Measurements from ENCODE around the gene KLHL40.

DNA sequence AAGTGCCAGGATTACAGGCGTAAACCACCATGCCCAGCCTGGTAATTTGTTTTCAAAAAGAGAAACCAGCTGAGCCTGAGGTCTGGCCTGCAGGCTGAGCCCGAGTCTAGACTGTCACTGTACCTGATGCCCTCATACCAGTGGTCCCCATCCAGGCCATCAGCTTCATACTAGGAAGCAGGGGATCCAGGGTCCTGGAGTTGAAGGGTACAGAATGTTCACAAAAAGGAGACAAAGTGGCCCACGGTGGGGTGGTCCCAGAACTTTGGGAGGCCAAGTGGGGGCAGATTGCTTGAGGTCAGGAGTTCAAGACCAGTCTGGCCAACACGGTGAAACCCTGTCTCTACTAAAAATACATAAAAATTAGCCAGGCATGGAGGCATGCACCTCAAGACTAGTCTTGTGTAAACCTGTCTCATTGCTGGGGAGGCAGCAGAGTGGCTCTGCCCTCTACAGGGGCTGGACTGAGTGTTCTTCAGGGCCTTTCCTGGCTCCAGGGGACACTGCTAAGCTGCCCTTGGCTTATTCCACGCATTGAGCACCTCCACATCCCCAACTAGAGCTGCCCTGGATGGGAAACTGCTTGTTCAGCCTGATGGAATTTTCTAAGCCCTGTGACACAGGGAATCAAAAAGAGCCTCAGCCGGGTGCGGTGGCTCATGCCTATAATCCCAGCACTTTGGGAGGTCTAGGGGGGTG lies 25.1 kb downstream of the KLHL40 start:
- no peak for TF ChIP-seq CTCF (conservative IDR thresholded peaks at IDR 0.05 in 1 of 2, IDR thresholded peaks at IDR 0.05 in 1 of 2; ENCODE audit: low read depth in 1 of 2, low read length in 2 of 2)
- no peak for TF ChIP-seq EZH2 (IDR thresholded peaks at IDR 0.05; ENCODE audit: low read length, missing control alignments)

Data from fibroblast of lung (primary cell).